HG02588 (cell line): ENCODE measurements around the gene RHCG.
"Not testable (repeated sequence)": the region's sequence is repeated elsewhere in the genome, so short reads cannot be mapped to it uniquely, and the experiment has no call there.

Source experiments
- ATAC-seq: cut with Tn5 transposase; IDR thresholded peaks from one replicate; pipeline ENCODE4 v1.9.1; 2021; ENCODE audit warnings: mild to moderate bottlenecking, moderate library complexity; ENCODE audit not compliant: unreplicated experiment

The RHCG gene

DNA sequence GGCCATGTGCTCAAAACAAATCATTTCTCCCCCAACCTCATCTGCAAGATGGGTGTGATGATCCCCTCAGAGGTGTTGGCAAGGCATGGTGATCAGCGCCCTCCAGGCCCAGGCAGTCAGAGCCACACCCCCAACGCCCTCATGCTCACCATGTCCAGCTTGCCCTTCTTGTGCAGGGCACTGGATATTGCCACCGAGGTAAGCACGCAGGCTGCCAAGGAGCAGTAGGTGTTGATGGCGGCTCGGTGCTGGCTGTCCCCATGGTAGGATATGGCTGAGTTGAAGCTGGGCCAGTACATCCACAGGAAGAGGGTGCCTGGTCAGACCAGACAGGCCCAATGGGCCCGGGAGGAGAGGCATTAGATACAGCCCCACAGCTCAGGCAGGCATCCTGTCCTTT, 17.2 kb downstream of the RHCG start:
- no peak for ATAC-seq

DNA sequence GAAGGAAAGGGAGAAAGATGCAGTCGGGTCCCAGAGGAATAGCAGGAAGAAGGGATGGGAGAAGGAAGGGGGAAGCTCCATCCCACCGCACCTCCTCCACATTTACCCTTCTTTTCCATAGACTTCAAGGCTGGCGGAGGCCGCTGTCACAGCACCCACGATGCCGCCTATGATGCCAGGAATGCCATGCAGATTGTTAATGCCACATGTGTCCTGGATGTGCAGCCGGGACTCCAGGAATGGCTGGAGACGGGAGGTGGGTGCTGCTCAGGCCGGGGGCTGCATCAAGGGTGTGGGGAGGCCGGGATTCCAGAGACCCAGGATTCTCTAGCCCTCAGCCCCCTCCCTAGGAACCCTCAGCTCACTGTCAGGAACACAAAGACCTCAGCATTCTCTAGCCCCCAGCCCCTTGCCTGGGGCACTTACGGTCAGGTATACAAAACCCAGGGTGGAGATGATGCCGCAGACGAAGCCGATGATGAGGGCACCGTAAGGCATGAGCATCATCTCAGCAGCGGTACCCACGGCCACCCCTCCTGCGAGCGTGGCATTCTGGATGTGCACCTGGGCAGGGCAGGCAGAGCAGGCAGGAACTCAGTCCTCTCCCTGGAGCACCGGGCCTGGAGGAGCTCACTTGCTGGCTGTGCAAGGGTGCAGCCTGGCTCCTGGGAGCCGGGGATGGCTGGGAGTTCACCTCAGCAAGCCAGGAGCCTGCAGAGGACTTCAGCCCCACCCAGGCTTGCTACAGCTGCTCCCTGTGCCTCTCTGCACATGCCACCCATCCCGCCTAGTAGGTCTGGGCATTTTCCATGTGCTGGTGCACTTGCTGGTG, 18.8 kb downstream of the RHCG start:
- no peak for ATAC-seq

DNA sequence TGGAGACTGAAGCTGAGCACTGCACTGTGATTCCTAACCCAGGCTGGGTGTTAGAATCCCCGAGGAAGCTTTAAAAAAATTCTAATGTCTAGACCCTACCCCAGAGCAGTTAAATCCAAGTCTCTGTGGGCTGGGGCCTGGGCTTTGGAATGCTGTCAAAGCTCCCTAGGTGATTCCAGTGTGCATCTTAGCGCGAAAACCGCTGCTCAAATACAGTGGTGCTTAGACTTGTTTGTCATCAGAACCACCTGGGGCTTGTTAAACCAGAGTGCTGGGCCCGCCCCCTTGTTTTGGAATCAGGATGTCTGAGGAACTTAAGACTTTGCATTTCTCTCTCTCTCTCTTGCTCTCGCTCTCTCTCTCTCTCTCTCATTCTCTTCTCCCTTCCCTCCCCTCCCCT, 20.7 kb downstream of the RHCG start:
- no peak for ATAC-seq

DNA sequence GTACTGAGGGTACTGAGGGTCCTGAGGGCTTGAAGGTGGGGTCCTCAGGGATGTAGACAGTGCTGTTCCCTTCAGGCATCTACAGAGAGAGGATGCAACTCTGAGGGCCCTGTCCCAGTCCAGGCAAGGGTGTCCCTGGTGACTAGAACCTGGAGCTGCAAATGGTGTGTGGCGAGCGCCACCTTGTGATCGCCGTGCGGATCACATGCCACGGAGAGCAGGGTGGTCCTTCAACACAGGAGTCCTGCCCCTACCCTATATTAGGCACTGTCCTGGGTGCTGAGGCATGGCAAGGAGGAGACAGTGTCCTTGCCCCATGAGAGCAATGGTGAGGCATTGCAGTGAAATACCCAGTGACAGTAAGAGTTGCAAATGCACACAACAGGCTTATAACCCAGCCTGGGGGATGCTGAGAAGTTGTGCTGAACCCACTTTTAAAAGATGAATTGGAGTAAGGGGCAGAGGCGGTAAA, 23.6 kb downstream of the RHCG start:
- no peak for ATAC-seq

- no peak for ATAC-seq
Observed at GRCh38 chr15:89469426-89470096, 26.8 kb downstream of the RHCG start.

GRCh38 chr15:89468813-89469212, 27.6 kb downstream of the RHCG start:
- not testable (repeated sequence) for ATAC-seq

GRCh38 chr15:89463113-89463512, 33.3 kb downstream of the RHCG start:
- ATAC-seq, result no peak

GRCh38 chr15:89462198-89462912, 34.0 kb downstream of the RHCG start:
- ATAC-seq, result no peak

- ATAC-seq, result no peak
Observed at GRCh38 chr15:89461386-89461785, 35.0 kb downstream of the RHCG start.

GRCh38 chr15:89460048-89460447, 36.3 kb downstream of the RHCG start:
- no peak for ATAC-seq

DNA sequence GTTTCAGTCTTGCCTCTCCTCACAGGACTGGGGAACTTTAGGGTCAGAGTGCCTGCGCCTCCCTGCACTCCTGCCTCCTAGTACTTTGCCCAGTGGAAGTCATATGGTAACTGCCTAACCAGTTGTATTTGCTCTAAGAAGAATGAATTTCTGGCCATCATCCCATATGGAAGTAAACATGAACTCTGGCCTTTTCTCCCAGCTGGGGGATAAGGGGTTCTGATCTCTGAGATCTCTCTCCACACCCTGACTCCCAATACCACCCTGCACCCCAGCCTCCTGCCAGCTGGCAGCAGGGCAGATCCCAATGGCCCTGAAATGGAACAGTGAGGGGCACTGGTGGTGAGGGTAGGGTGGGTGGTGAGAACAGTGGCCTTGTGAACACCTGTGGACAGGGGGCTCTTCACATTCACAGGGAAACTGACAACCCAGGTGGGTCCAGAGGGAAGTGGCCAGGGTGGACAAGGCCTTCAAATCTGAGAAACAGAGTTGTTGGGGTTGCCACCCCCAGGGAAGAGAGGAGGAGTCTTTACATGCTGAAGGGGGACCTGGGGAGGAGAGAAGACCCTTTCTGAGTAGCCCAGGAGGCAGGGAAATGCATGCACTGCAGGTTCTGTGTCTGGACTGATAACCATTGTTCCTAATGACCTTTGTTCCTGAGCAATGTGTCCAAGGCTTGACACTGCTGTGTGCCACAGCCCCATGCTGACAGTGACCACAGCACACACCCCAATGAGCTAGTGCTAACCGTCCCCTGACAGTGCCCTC, 36.9 kb downstream of the RHCG start:
- ATAC-seq, result no peak

GRCh38 chr15:89458440-89458839, 37.9 kb downstream of the RHCG start:
- no peak for ATAC-seq

- no peak for ATAC-seq
Observed at GRCh38 chr15:89457086-89457485, 39.3 kb downstream of the RHCG start.

DNA sequence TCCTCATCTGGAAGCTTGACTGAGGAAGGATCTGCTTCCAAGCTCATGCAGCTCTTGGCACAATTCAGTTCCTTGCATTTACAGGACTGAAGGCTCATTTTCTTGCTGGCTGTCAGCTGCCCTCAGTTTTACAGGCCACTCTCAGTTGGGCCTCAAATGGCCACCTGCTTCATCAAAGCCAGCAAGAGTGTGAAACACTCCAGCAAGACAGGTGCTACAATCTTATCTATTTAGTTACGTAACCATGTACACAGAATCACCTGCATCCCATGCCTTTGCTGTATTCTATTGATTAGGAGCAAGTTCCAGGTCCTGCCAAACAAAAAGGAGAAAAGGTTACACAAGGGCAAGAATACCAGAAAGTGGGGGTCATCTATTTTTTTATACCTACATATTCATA, 40.8 kb downstream of the RHCG start:
- no peak for ATAC-seq

- no peak for ATAC-seq
Observed at GRCh38 chr15:89452330-89452836, 44.0 kb downstream of the RHCG start.

GRCh38 chr15:89451846-89452245, 44.5 kb downstream of the RHCG start:
- no peak for ATAC-seq

- no peak for ATAC-seq
Observed at GRCh38 chr15:89450076-89451006, 46.0 kb downstream of the RHCG start.

GRCh38 chr15:89448825-89449224, 47.6 kb downstream of the RHCG start:
- no peak for ATAC-seq

DNA sequence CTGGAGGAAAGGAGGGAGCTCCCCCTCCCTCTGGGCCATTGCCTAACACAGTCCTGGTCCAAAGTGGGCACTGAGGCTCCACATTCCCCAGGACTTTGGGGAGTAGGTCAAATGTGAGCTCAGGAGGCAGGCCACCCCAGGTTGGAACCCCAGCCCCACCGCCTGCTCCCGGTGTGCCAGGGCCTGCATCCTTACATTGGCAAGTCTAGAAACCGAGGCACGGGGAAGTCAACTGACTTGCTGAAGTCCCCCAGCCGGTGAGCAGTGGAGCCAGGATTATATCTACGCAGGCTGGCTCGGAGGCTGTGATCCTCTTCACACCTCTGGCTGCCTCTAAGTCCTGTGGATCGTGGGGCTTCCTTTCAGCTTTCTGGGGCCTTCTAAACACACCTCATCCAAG, 48.7 kb downstream of the RHCG start:
- ATAC-seq, result no peak
